ENCODE data around the gene SAMD8.

- TF ChIP-seq CTCF (IDR thresholded peaks at IDR 0.05): no peak
- TF ChIP-seq POLR2A (IDR thresholded peaks at IDR 0.05): no peak
These were observed 96.7 kb downstream of the SAMD8 start for GRCh38 chr10:75208181-75208580.

Data from thyroid gland (tissue), 4 donors.